WTC11 (cell line): Measurements from ENCODE around the gene RYR2.

Experiments
- ATF3 ChIP-seq: sonication (generic); formaldehyde crosslinking; conservative IDR thresholded peaks from 2 replicates; pipeline ENCODE4 v1.8.1; 2022; ENCODE audit warnings: mild to moderate bottlenecking, missing genetic modification reagents
- CREM ChIP-seq: sonication (generic); formaldehyde crosslinking; IDR thresholded peaks from 2 replicates; pipeline ENCODE4 v1.8.1; 2022; ENCODE audit warnings: mild to moderate bottlenecking, missing genetic modification reagents, moderate library complexity
- CTCF ChIP-seq: fragments of 200-600 bp; IDR thresholded peaks from 2 replicates; pipeline ENCODE4 v1.8.0; 2022; ENCODE audit warnings: antibody characterized with exemption
- ELF4 ChIP-seq: sonication (generic); formaldehyde crosslinking; IDR thresholded peaks from 2 replicates; pipeline ENCODE4 v1.8.1; 2022; ENCODE audit warnings: low read depth, mild to moderate bottlenecking, moderate library complexity, missing genetic modification reagents
- FOXK1 ChIP-seq: sonication (generic); formaldehyde crosslinking; IDR thresholded peaks from 2 replicates; pipeline ENCODE4 v1.8.0; 2022; ENCODE audit warnings: mild to moderate bottlenecking, moderate library complexity, missing genetic modification reagents
- GABPB1 ChIP-seq: sonication (generic); formaldehyde crosslinking; IDR thresholded peaks from 2 replicates; pipeline ENCODE4 v1.8.1; 2023; ENCODE audit warnings: mild to moderate bottlenecking, missing genetic modification reagents
- KAT7 ChIP-seq: sonication (generic); formaldehyde crosslinking; IDR thresholded peaks from 2 replicates; pipeline ENCODE4 v1.8.1; 2023; ENCODE audit warnings: missing genetic modification reagents, mild to moderate bottlenecking, borderline replicate concordance
- MAX ChIP-seq: sonication (generic); formaldehyde crosslinking; IDR thresholded peaks from 2 replicates; pipeline ENCODE4 v1.8.0; 2022; ENCODE audit warnings: mild to moderate bottlenecking, missing genetic modification reagents
- SP1 ChIP-seq: sonication (generic); formaldehyde crosslinking; conservative IDR thresholded peaks from 2 replicates; pipeline ENCODE4 v1.8.1; 2022; ENCODE audit warnings: missing genetic modification reagents
- TCF7 ChIP-seq: sonication (generic); formaldehyde crosslinking; IDR thresholded peaks from 2 replicates; pipeline ENCODE4 v1.8.0; 2022; ENCODE audit warnings: mild to moderate bottlenecking, low read depth, missing genetic modification reagents, moderate library complexity
- USF2 ChIP-seq: sonication (generic); formaldehyde crosslinking; IDR thresholded peaks from 2 replicates; pipeline ENCODE4 v1.8.1; 2023; ENCODE audit warnings: mild to moderate bottlenecking, missing genetic modification reagents, moderate library complexity
- ZNF121 ChIP-seq: sonication (generic); formaldehyde crosslinking; IDR thresholded peaks from 2 replicates; pipeline ENCODE4 v1.8.0; 2023; ENCODE audit warnings: missing genetic modification reagents
- ZNF532 ChIP-seq: fragments of 250-450 bp; sonication (Bioruptor Pico); IDR thresholded peaks from 2 replicates; pipeline ENCODE4 v1.9.0; 2021; ENCODE audit warnings: mild to moderate bottlenecking, borderline replicate concordance

GRCh38 chr1:237852342-237852741, 810.4 kb downstream of the RYR2 start:
- TF ChIP-seq CREM (CRISPR knock-in tag) (no peak), FOXK1 (CRISPR knock-in tag) (no peak), KAT7 (CRISPR knock-in tag) (no peak), CTCF (no peak), ZNF121 (CRISPR knock-in tag) (no peak), ATF3 (CRISPR knock-in tag) (no peak), MAX (no peak), GABPB1 (no peak), ZNF532 (CRISPR knock-in tag) (no peak), ELF4 (CRISPR knock-in tag) (no peak), TCF7 (CRISPR knock-in tag) (no peak), SP1 (no peak), USF2 (CRISPR knock-in tag) (no peak)
